ENCODE measurements around the gene HSD17B1. TPM values are rescaled to one million over a fixed set of nuclear protein-coding genes. Genes with fewer than 3 reads are reported as not detected.
A peak's percentile ranks its signal among the peaks of the same experiment; 100 is the strongest.
"Not testable (repeated sequence)": the region's sequence is repeated elsewhere in the genome, so short reads cannot be mapped to it uniquely, and the experiment has no call there.

The HSD17B1 gene
- total and polyA plus RNA-seq, 2 donors (not counting 1 experiment from before 2014, with no cell fraction given) = 0.40 to 2.6 TPM

GRCh38 chr17:42554250-42555121 lies 1.8 kb downstream of the HSD17B1 start:
- Histone ChIP-seq H4K20me1 (ENCODE audit: control insufficient read depth, extremely low read depth, insufficient read depth, low read length) (no peaks in the 10 kb centered on the region), H2AFZ (ENCODE audit: low read length) (peak overlapping the region; percentile 75), H3K4me1 (ENCODE audit: control insufficient read depth, extremely low read depth, insufficient read depth, low read length) (peaks cover 3% of the 10 kb centered on the region), H3K27me3 (ENCODE audit: control insufficient read depth, insufficient read depth, low read length) (no peaks in the 10 kb centered on the region), H3K27ac (ENCODE audit: insufficient read depth, low read length) (peak overlapping the region; percentile 84), H3K9me3 (ENCODE audit: control insufficient read depth, insufficient read depth, low read depth, low read length) (no peaks in the 10 kb centered on the region), H3K36me3 (ENCODE audit: control insufficient read depth, insufficient read depth, low read length) (peaks cover 4% of the 10 kb centered on the region), H3K4me3 (replicated peaks in 1 of 4; ENCODE audit: control extremely low read depth in 1 of 4, insufficient read depth in 1 of 4, low read depth in 3 of 4, low read length in 4 of 4) (peak overlapping the region; percentile 79 to 88 (median 86)), H3K4me2 (ENCODE audit: extremely low read depth, insufficient read depth, low read length) (peak overlapping the region; percentile 97), H3K9ac (ENCODE audit: insufficient read depth, low read length) (peak overlapping the region; percentile 78), H3K79me2 (ENCODE audit: control insufficient read depth, insufficient read depth, low read length) (peaks cover 4% of the 10 kb centered on the region)
- DNase-seq (ENCODE audit: low read depth in 2 of 2) = peak; percentile 78 to 83
- no peak for TF ChIP-seq CTCF (conservative IDR thresholded peaks at IDR 0.05 in 1 of 2, IDR thresholded peaks at IDR 0.05 in 1 of 2; ENCODE audit: low read depth in 1 of 2, low read length in 2 of 2)
- TF ChIP-seq EZH2 (IDR thresholded peaks at IDR 0.05; ENCODE audit: low read length, missing control alignments) = no peak

- no peak for TF ChIP-seq CTCF (conservative IDR thresholded peaks at IDR 0.05 in 1 of 2, IDR thresholded peaks at IDR 0.05 in 1 of 2; ENCODE audit: low read depth in 1 of 2, low read length in 2 of 2)
- TF ChIP-seq EZH2 (IDR thresholded peaks at IDR 0.05; ENCODE audit: low read length, missing control alignments) = no peak
- no peaks in the 10 kb centered on the region for H4K20me1 ChIP-seq (ENCODE audit: control insufficient read depth, extremely low read depth, insufficient read depth, low read length)
- H3K9me3 ChIP-seq (ENCODE audit: control insufficient read depth, insufficient read depth, low read depth, low read length) = no peaks in the 10 kb centered on the region
- peak overlapping the region; percentile 75 for H2AFZ ChIP-seq (ENCODE audit: low read length)
- peaks cover 3% of the 10 kb centered on the region for H3K4me1 ChIP-seq (ENCODE audit: control insufficient read depth, extremely low read depth, insufficient read depth, low read length)
- peaks cover 4% of the 10 kb centered on the region for H3K36me3 ChIP-seq (ENCODE audit: control insufficient read depth, insufficient read depth, low read length)
- peak overlapping the region; percentile 78 for H3K9ac ChIP-seq (ENCODE audit: insufficient read depth, low read length)
- DNase-seq (ENCODE audit: low read depth in 2 of 2) = no peak
- H3K4me3 ChIP-seq (replicated peaks in 1 of 4; ENCODE audit: control extremely low read depth in 1 of 4, insufficient read depth in 1 of 4, low read depth in 3 of 4, low read length in 4 of 4) = peak overlapping the region; percentile 79 to 88 (median 86)
- no peaks in the 10 kb centered on the region for H3K27me3 ChIP-seq (ENCODE audit: control insufficient read depth, insufficient read depth, low read length)
- peak overlapping the region; percentile 97 for H3K4me2 ChIP-seq (ENCODE audit: extremely low read depth, insufficient read depth, low read length)
- H3K27ac ChIP-seq (ENCODE audit: insufficient read depth, low read length) = peak overlapping the region; percentile 84
- H3K79me2 ChIP-seq (ENCODE audit: control insufficient read depth, insufficient read depth, low read length) = peaks cover 4% of the 10 kb centered on the region
These were observed 2.4 kb downstream of the HSD17B1 start for GRCh38 chr17:42555122-42555622.

GRCh38 chr17:42555961-42556617 lies 3.4 kb downstream of the HSD17B1 start:
- H3K4me2 ChIP-seq (ENCODE audit: extremely low read depth, insufficient read depth, low read length); DNase-seq (ENCODE audit: low read depth in 2 of 2); H3K9ac ChIP-seq (ENCODE audit: insufficient read depth, low read length): not testable (repeated sequence)

More at GRCh38 chr17:42555961-42556617, 3.4 kb downstream of the HSD17B1 start:
- H3K36me3 ChIP-seq (ENCODE audit: control insufficient read depth, insufficient read depth, low read length); H4K20me1 ChIP-seq (ENCODE audit: control insufficient read depth, extremely low read depth, insufficient read depth, low read length); H3K27ac ChIP-seq (ENCODE audit: insufficient read depth, low read length); H3K4me3 ChIP-seq (replicated peaks in 1 of 4; ENCODE audit: control extremely low read depth in 1 of 4, insufficient read depth in 1 of 4, low read depth in 3 of 4, low read length in 4 of 4); H3K9me3 ChIP-seq (ENCODE audit: control insufficient read depth, insufficient read depth, low read depth, low read length); H3K79me2 ChIP-seq (ENCODE audit: control insufficient read depth, insufficient read depth, low read length); H3K4me1 ChIP-seq (ENCODE audit: control insufficient read depth, extremely low read depth, insufficient read depth, low read length); H2AFZ ChIP-seq (ENCODE audit: low read length); H3K27me3 ChIP-seq (ENCODE audit: control insufficient read depth, insufficient read depth, low read length): not testable (repeated sequence)

Data from fibroblast of lung (primary cell).